ENCODE results near the gene WWOX. TPM values are rescaled to one million over a fixed set of nuclear protein-coding genes. Genes with fewer than 3 reads are reported as not detected.

WWOX gene
- total and polyA plus RNA-seq, 2 donors (not counting 1 experiment from before 2014, with no cell fraction given): 10.5 to 42.3 TPM

DNA sequence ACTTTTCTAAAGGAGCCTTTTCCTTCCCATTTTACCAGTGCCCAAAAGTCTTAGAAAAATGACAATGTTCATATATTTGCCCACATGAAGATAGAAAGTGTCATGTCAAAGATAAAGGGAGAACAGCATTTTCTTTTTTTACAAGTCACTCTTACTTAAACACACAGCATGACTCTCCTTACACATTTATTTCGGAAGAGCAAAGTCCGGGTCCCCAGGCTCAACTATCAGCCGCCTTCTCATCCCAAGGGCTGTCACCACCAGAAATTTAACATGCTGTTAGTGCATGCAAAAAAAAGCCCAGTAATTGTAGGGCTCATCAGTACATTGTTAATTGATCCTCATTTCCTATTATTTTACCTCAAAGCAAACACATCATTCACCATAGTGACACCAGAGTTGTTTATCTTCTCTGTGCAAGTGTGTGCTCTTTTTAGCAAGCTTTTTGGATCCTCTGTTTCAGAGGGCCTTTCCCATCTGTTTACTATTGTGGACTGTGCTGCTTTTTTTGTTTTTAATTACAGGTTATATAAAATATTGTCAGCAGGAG, 560.3 kb downstream of the WWOX start:
- Histone ChIP-seq H3K27me3 (replicated peaks in 1 of 4; ENCODE audit: control extremely low read depth in 1 of 4, control insufficient read depth in 3 of 4, insufficient read depth in 4 of 4, low read length in 3 of 4) (no peaks in the 10 kb centered on the region), H4K20me1 (ENCODE audit: control insufficient read depth, insufficient read depth, low read length, poor library complexity, severe bottlenecking) (no peaks in the 10 kb centered on the region), H3K4me3 (ENCODE audit: control extremely low read depth in 1 of 5, extremely low read depth in 1 of 5, insufficient read depth in 1 of 5, low read depth in 2 of 5, low read length in 4 of 5) (no peak overlapping the region), H3K9ac (ENCODE audit: low read length) (no peak overlapping the region), H3K4me2 (replicated peaks; ENCODE audit: low read depth, low read length, poor library complexity, severe bottlenecking) (no peak overlapping the region), H2AFZ (ENCODE audit: insufficient read depth, low read depth, low read length, poor library complexity, severe bottlenecking) (no peak overlapping the region), H3K79me2 (ENCODE audit: control insufficient read depth, insufficient read depth, low read length) (no peaks in the 10 kb centered on the region), H3K4me1 (ENCODE audit: control insufficient read depth in 2 of 2, insufficient read depth in 2 of 2, low read length in 2 of 2) (no peaks in the 10 kb centered on the region), H3K36me3 (replicated peaks in 1 of 2; ENCODE audit: control extremely low read depth in 1 of 2, control insufficient read depth in 1 of 2, extremely low read depth in 1 of 2, insufficient read depth in 2 of 2, low read length in 1 of 2) (no peaks in the 10 kb centered on the region), H3K27ac (ENCODE audit: low read length in 2 of 2) (no peak overlapping the region), H3K9me3 (ENCODE audit: control extremely low read depth in 1 of 3, control insufficient read depth in 2 of 3, insufficient read depth in 1 of 3, low read length in 2 of 3) (no peaks in the 10 kb centered on the region)
- whole genome bisulfite sequencing (ENCODE audit: insufficient coverage): 75% methylated on average over 3 of the region's 3 CpGs
- Mint-ChIP-seq H3K27ac (no peak overlapping the region), H3K4me3 (no peak overlapping the region), H3K4me1 (peaks cover 6% of the 10 kb centered on the region), H3K9me3 (ENCODE audit: insufficient read depth) (no peaks in the 10 kb centered on the region), H3K27me3 (peaks cover 4% of the 10 kb centered on the region)
- ChIA-PET POLR2A (no interaction called here), CTCF (no interaction called here)
- TF ChIP-seq, protein P1, sequence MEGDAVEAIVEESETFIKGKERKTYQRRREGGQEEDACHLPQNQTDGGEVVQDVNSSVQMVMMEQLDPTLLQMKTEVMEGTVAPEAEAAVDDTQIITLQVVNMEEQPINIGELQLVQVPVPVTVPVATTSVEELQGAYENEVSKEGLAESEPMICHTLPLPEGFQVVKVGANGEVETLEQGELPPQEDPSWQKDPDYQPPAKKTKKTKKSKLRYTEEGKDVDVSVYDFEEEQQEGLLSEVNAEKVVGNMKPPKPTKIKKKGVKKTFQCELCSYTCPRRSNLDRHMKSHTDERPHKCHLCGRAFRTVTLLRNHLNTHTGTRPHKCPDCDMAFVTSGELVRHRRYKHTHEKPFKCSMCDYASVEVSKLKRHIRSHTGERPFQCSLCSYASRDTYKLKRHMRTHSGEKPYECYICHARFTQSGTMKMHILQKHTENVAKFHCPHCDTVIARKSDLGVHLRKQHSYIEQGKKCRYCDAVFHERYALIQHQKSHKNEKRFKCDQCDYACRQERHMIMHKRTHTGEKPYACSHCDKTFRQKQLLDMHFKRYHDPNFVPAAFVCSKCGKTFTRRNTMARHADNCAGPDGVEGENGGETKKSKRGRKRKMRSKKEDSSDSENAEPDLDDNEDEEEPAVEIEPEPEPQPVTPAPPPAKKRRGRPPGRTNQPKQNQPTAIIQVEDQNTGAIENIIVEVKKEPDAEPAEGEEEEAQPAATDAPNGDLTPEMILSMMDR (IDR thresholded peaks at IDR 0.05): no peak
- no peak for TF ChIP-seq EZH2 (IDR thresholded peaks at IDR 0.05; ENCODE audit: borderline replicate concordance, insufficient read depth, low read depth, low read length, poor library complexity, severe bottlenecking)
- no peak for ATAC-seq (ENCODE audit: low read depth)
- no peak for DNase-seq
- intact Hi-C loops (cut with micrococcal nuclease): no loop called here

DNA sequence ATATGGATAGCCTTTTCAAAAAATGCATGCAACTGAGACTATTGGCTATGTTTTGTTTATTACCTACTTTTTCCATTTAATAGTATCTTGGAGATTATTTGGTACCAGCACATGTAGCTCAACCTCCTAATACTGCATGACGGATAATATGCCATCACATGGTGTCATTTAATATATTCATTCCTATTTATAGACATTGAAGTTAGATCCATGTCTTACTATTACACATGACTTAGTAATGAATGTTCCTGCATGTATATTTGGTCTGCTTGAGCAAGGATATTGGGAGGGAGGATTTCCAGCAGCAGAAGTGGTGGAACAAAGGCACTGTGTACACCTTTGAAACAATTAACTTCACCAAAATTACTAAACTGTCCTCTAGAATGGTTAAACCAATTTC, 561.3 kb downstream of the WWOX start:
- Mint-ChIP-seq H3K4me1 (peaks cover 6% of the 10 kb centered on the region), H3K27ac (no peak overlapping the region), H3K4me3 (no peak overlapping the region), H3K9me3 (ENCODE audit: insufficient read depth) (no peaks in the 10 kb centered on the region), H3K27me3 (peaks cover 4% of the 10 kb centered on the region)
- TF ChIP-seq, protein P1 (IDR thresholded peaks at IDR 0.05): no peak
- TF ChIP-seq EZH2 (IDR thresholded peaks at IDR 0.05; ENCODE audit: borderline replicate concordance, insufficient read depth, low read depth, low read length, poor library complexity, severe bottlenecking): no peak
- Histone ChIP-seq H3K79me2 (ENCODE audit: control insufficient read depth, insufficient read depth, low read length) (no peaks in the 10 kb centered on the region), H3K27ac (ENCODE audit: low read length in 2 of 2) (no peak overlapping the region), H3K4me3 (ENCODE audit: control extremely low read depth in 1 of 5, extremely low read depth in 1 of 5, insufficient read depth in 1 of 5, low read depth in 2 of 5, low read length in 4 of 5) (no peak overlapping the region), H3K36me3 (replicated peaks in 1 of 2; ENCODE audit: control extremely low read depth in 1 of 2, control insufficient read depth in 1 of 2, extremely low read depth in 1 of 2, insufficient read depth in 2 of 2, low read length in 1 of 2) (no peaks in the 10 kb centered on the region), H3K9me3 (ENCODE audit: control extremely low read depth in 1 of 3, control insufficient read depth in 2 of 3, insufficient read depth in 1 of 3, low read length in 2 of 3) (no peaks in the 10 kb centered on the region), H3K27me3 (replicated peaks in 1 of 4; ENCODE audit: control extremely low read depth in 1 of 4, control insufficient read depth in 3 of 4, insufficient read depth in 4 of 4, low read length in 3 of 4) (no peaks in the 10 kb centered on the region), H3K9ac (ENCODE audit: low read length) (no peak overlapping the region), H4K20me1 (ENCODE audit: control insufficient read depth, insufficient read depth, low read length, poor library complexity, severe bottlenecking) (no peaks in the 10 kb centered on the region), H2AFZ (ENCODE audit: insufficient read depth, low read depth, low read length, poor library complexity, severe bottlenecking) (no peak overlapping the region), H3K4me2 (replicated peaks; ENCODE audit: low read depth, low read length, poor library complexity, severe bottlenecking) (no peak overlapping the region), H3K4me1 (ENCODE audit: control insufficient read depth in 2 of 2, insufficient read depth in 2 of 2, low read length in 2 of 2) (no peaks in the 10 kb centered on the region)
- DNase-seq (no peak), ATAC-seq (ENCODE audit: low read depth) (no peak)
- no CpG with 5 or more reads among the region's 1 CpG for WGBS (ENCODE audit: insufficient coverage)
- intact Hi-C loops (cut with micrococcal nuclease): no loop called here
- ChIA-PET POLR2A (no interaction called here), CTCF (no interaction called here)
